ENCODE measurements around the gene VWA8. TPM values are rescaled to one million over a fixed set of nuclear protein-coding genes. Genes with fewer than 3 reads are reported as not detected.

The VWA8 gene
- polyA plus RNA-seq, 3 donors, result 2.0 to 4.4 (median 3.4) TPM

DNA sequence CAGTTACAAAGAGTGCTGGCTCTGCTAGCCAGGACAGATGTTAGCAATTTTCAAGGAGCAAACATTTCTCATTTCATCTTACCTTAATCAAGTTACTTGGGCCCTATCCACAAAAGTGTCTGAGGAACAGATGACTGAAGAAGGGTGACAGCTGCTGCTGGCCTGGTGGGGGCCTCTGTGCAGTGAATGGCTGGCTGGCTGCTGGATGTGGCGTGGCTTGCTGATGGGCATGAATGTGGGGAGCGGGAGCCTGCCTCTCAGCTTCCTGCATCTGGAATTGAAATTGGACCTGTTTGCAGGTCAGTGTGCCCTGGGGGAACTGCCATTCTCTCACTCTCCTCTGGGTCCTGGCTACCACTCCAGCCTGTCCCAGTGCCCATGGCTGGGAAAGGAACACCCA, 408.9 kb downstream of the VWA8 start:
- H3K27me3 ChIP-seq (ENCODE audit: control insufficient read depth in 2 of 2, insufficient read depth in 2 of 2, low read length in 2 of 2), result no peaks in the 10 kb centered on the region
- peaks cover 2% of the 10 kb centered on the region for H3K4me1 Mint-ChIP-seq
- no peaks in the 10 kb centered on the region for H3K4me1 ChIP-seq (ENCODE audit: control insufficient read depth in 1 of 2, insufficient read depth in 2 of 2, low read length in 2 of 2)
- H2AFZ ChIP-seq (ENCODE audit: insufficient read depth, low read depth, low read length, poor library complexity, severe bottlenecking), result no peak overlapping the region
- no peaks in the 10 kb centered on the region for H4K20me1 ChIP-seq (ENCODE audit: insufficient read depth, low read length)
- H3K4me3 ChIP-seq (replicated peaks in 1 of 3; ENCODE audit: low read depth in 2 of 3, low read length in 3 of 3), result no peak overlapping the region
- no peak overlapping the region for H3K4me2 ChIP-seq (replicated peaks; ENCODE audit: extremely low read depth, low read length, poor library complexity, severe bottlenecking)
- H3K27ac ChIP-seq (ENCODE audit: low read depth in 1 of 2, low read length in 2 of 2), result no peak overlapping the region
- no peak overlapping the region for H3K4me3 Mint-ChIP-seq
- H3K27ac Mint-ChIP-seq, result no peak overlapping the region
- no peaks in the 10 kb centered on the region for H3K79me2 ChIP-seq (ENCODE audit: insufficient read depth, low read length)
- 88% methylated on average over 2 of the region's 2 CpGs for WGBS (ENCODE audit: insufficient coverage)
- no peaks in the 10 kb centered on the region for H3K9me3 ChIP-seq (replicated peaks in 1 of 2; ENCODE audit: control insufficient read depth in 1 of 2, insufficient read depth in 1 of 2, low read length in 2 of 2)
- no peaks in the 10 kb centered on the region for H3K36me3 ChIP-seq (replicated peaks in 1 of 2; ENCODE audit: control insufficient read depth in 1 of 2, insufficient read depth in 2 of 2, low read length in 2 of 2)
- TF ChIP-seq CTCF (IDR thresholded peaks at IDR 0.05), result no peak
- H3K36me3 Mint-ChIP-seq, result no peaks in the 10 kb centered on the region
- peaks cover 1 to 3% (median 2%) of the 10 kb centered on the region in 3 donors for H3K27me3 Mint-ChIP-seq (ENCODE audit: low read depth in 3 of 3)
- intact Hi-C loops (cut with micrococcal nuclease), result no loop called here
- peaks cover 0 to 2% (median 0%) of the 10 kb centered on the region in 7 donors for H3K9me3 Mint-ChIP-seq
- H3K9ac ChIP-seq (ENCODE audit: insufficient read depth, low read length, poor library complexity, severe bottlenecking), result no peak overlapping the region
- no peak for DNase-seq

- no peak overlapping the region for H3K9ac ChIP-seq (ENCODE audit: insufficient read depth, low read length, poor library complexity, severe bottlenecking)
- H3K9me3 Mint-ChIP-seq, result peaks cover 0 to 2% (median 0%) of the 10 kb centered on the region in 7 donors
- DNase-seq, result no peak
- WGBS (ENCODE audit: insufficient coverage), result 97% methylated on average over 8 of the region's 8 CpGs
- H3K4me2 ChIP-seq (replicated peaks; ENCODE audit: extremely low read depth, low read length, poor library complexity, severe bottlenecking), result no peak overlapping the region
- intact Hi-C loops (cut with micrococcal nuclease), result no loop called here
- no peaks in the 10 kb centered on the region for H3K27me3 ChIP-seq (ENCODE audit: control insufficient read depth in 2 of 2, insufficient read depth in 2 of 2, low read length in 2 of 2)
- H2AFZ ChIP-seq (ENCODE audit: insufficient read depth, low read depth, low read length, poor library complexity, severe bottlenecking), result no peak overlapping the region
- H3K27ac ChIP-seq (ENCODE audit: low read depth in 1 of 2, low read length in 2 of 2), result no peak overlapping the region
- H3K4me1 Mint-ChIP-seq, result no peaks in the 10 kb centered on the region
- H3K79me2 ChIP-seq (ENCODE audit: insufficient read depth, low read length), result no peaks in the 10 kb centered on the region
- no peaks in the 10 kb centered on the region for H3K9me3 ChIP-seq (replicated peaks in 1 of 2; ENCODE audit: control insufficient read depth in 1 of 2, insufficient read depth in 1 of 2, low read length in 2 of 2)
- peak overlapping the region in 2 of 7 donors; percentile 1 to 77 for H3K27ac Mint-ChIP-seq
- no peaks in the 10 kb centered on the region for H3K36me3 Mint-ChIP-seq
- peaks cover 1 to 3% (median 2%) of the 10 kb centered on the region in 3 donors for H3K27me3 Mint-ChIP-seq (ENCODE audit: low read depth in 3 of 3)
- H3K36me3 ChIP-seq (replicated peaks in 1 of 2; ENCODE audit: control insufficient read depth in 1 of 2, insufficient read depth in 2 of 2, low read length in 2 of 2), result no peaks in the 10 kb centered on the region
- H3K4me3 Mint-ChIP-seq, result no peak overlapping the region
- no peaks in the 10 kb centered on the region for H3K4me1 ChIP-seq (ENCODE audit: control insufficient read depth in 1 of 2, insufficient read depth in 2 of 2, low read length in 2 of 2)
- no peaks in the 10 kb centered on the region for H4K20me1 ChIP-seq (ENCODE audit: insufficient read depth, low read length)
- no peak for TF ChIP-seq CTCF (IDR thresholded peaks at IDR 0.05)
- H3K4me3 ChIP-seq (replicated peaks in 1 of 3; ENCODE audit: low read depth in 2 of 3, low read length in 3 of 3), result no peak overlapping the region
These were observed 410.6 kb downstream of the VWA8 start for GRCh38 chr13:41550276-41550675.
